Activated CD8-positive, alpha-beta T cell treated with anti-CD3 and anti-CD28 coated beads, Interleukin-2, amount 10 ng/mL, durations not matched to agents 7 days and 5 days (primary cell): ENCODE measurements around the gene TAF7L. TPM values are rescaled to one million over a fixed set of nuclear protein-coding genes. Genes with fewer than 3 reads are reported as not detected.
A peak's percentile ranks its signal among the peaks of the same experiment; 100 is the strongest.
"Not testable (repeated sequence)": the region's sequence is repeated elsewhere in the genome, so short reads cannot be mapped to it uniquely, and the experiment has no call there.

Source experiments
- ATAC-seq: fragments of 150-1000 bp; cut with Tn5 transposase; one replicate; pipeline ENCODE4 v1.10.0; 2021; ENCODE audit warnings: moderate library complexity
- CTCF ChIA-PET: fragments of 350-600 bp; sonication (Branson Sonifier 250); formaldehyde crosslinking; loops from one replicate; lab custom pipeline; 2021; ENCODE audit warnings: antibody characterized with exemption; lab: Charles Lee
- POLR2A ChIA-PET: fragments of 350-600 bp; sonication (Branson Sonifier 250); formaldehyde crosslinking; loops from one replicate; lab custom pipeline; 2021; ENCODE audit warnings: antibody characterized with exemption; lab: Charles Lee
- DNase-seq: peaks from one replicate; pipeline ENCODE4 v3.0.0-alpha.2; 2020
- H3K27ac Mint-ChIP-seq: one replicate; pipeline ENCODE4 v1.8.0; 2021; ENCODE audit warnings: mild to moderate bottlenecking, mixed read lengths
- H3K27me3 Mint-ChIP-seq: one replicate; pipeline ENCODE4 v1.8.0; 2021; ENCODE audit warnings: low read depth, mixed read lengths
- H3K36me3 Mint-ChIP-seq: one replicate; pipeline ENCODE4 v1.8.0; 2021; ENCODE audit warnings: low read depth, mixed read lengths
- H3K4me1 Mint-ChIP-seq: one replicate; pipeline ENCODE4 v1.8.0; 2021; ENCODE audit warnings: low read depth, mixed read lengths
- H3K4me3 Mint-ChIP-seq: one replicate; pipeline ENCODE4 v1.8.0; 2021; ENCODE audit warnings: mild to moderate bottlenecking, mixed read lengths
- H3K9me3 Mint-ChIP-seq: one replicate; pipeline ENCODE4 v1.8.0; 2022; ENCODE audit warnings: mixed read lengths; ENCODE audit not compliant: insufficient read depth
- total RNA-seq, 2 experiments: library from RNA; stranded (reverse); gene quantifications; one replicate each; pipeline ENCODE4 v1.2.3, GENCODE V29; 2021

The TAF7L gene, protein sequence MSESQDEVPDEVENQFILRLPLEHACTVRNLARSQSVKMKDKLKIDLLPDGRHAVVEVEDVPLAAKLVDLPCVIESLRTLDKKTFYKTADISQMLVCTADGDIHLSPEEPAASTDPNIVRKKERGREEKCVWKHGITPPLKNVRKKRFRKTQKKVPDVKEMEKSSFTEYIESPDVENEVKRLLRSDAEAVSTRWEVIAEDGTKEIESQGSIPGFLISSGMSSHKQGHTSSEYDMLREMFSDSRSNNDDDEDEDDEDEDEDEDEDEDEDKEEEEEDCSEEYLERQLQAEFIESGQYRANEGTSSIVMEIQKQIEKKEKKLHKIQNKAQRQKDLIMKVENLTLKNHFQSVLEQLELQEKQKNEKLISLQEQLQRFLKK
- under 1 TPM in 1 of 2 experiments, not detected in 1; 0.13 TPM for total RNA-seq

DNA sequence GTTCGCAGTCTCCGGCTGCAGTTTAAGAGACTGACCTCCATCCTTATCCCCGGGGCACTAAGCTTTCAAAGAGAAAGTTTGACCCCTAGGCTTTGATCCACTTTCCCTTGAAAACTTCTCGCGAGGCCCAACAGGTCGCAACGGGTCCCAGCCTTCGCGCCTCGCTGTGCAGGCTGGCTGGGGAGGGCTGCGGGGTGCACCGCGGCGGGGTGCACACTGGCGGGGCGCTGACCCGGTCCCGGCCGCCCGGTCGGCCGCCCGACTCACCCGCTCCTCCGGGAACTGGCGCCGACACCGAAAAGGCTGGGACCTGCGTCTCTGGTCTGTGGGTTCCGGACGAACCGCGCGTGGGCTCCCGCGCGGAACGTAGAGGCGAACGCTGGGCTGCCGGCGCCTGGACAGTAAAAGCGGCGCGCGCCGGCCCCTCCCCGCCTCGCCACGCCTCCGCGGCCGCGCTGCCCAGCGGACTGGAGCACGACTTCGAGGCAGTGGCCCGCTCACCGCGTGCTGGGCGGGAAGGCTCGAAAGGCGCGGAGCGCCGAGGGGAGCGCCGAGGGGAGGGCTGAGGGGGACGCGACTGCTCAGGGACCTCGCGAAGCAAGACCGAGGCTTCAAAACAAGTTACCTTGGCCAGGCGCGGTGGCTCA lies at the start of gene TAF7L:
Gene TAF7L (minus strand): TSS at position 378 of the 647 bp plus-strand sequence. CDS start 3,791 bp downstream, outside the sequence.
- no peaks in the 10 kb centered on the region for H3K9me3 Mint-ChIP-seq
- ATAC-seq (no peak), DNase-seq (no peak)
- H3K27me3 Mint-ChIP-seq = peaks cover 4% of the 10 kb centered on the region
- no peak within 1 kb of the TSS for H3K27ac Mint-ChIP-seq
- no peaks in the 10 kb centered on the region for H3K36me3 Mint-ChIP-seq
- ChIA-PET CTCF (no interaction called here), POLR2A (no interaction called here)
- no peak within 1 kb of the TSS for H3K4me3 Mint-ChIP-seq
- no peaks in the 10 kb centered on the region for H3K4me1 Mint-ChIP-seq

DNA sequence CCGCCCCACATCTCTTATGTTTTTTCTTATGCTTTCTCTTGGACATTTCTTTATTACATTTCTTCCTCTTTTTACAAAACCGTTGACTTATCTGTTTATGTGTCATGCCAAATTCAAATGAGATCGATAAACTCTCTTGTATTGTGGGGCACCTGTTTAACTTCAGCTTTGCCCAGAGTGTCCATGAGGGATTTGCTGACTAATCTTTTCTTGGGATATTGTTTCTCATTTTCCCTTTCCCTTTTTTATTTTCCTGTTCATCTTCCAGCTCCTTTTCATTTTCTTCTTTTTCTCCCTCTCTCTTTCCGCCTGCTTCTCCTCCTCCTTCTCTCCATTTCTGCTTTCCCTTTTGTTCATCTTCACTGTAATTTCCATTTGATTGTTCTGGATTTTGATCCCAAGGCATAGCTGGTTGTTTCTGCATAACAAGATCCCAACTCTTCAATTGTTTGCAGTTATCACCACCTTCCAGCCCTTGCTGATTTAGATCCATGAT lies 46.7 kb upstream of the TAF7L start:
- Mint-ChIP-seq H3K27me3 (no peaks in the 10 kb centered on the region), H3K4me1 (peaks cover 3% of the 10 kb centered on the region), H3K27ac (peak overlapping the region; percentile 14), H3K4me3 (no peak overlapping the region), H3K9me3 (no peaks in the 10 kb centered on the region), H3K36me3 (peaks cover 4% of the 10 kb centered on the region)
- DNase-seq = no peak
- ChIA-PET CTCF (no interaction called here), POLR2A (no interaction called here)
- no peak for ATAC-seq

DNA sequence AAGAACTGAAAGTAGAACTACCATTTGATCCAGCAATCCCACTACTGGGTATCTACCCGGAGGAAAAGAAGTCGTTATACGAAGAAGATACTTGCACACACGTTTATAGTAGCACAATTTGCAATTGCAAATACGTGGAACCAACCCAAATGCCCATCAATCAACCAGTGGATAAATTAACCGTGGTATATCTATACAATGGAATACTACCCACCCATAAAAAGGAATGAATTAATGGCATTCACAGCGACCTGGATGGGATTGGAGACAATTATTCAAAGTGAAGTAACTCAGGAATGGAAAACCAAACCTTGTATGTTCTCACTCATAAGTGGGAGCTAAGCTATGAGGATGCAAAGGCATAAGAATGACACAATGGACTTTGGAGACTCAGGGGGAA lies 43.2 kb upstream of the TAF7L start:
- H3K27me3 Mint-ChIP-seq, H3K9me3 Mint-ChIP-seq, POLR2A ChIA-PET, H3K27ac Mint-ChIP-seq, H3K4me3 Mint-ChIP-seq, CTCF ChIA-PET, ATAC-seq, H3K4me1 Mint-ChIP-seq, H3K36me3 Mint-ChIP-seq, DNase-seq: not testable (repeated sequence)

DNA sequence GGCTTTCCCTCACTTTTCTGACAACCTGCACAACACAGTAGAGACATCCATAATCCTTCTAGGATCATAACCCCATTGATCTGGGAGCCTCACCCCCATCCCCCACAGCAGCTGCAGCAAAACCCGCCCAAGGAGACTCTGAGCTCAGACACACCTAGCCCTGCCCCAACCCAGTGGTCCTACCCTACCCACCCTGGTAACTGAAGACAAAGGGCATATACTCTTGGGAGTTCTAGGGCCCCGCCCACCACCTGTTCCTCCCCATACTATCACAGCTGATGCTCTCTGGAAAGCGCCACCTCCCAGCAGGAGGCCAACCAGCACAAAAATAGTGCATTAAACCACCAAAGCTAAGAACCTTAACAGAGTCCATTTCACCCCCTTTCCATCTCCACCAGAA lies 35.5 kb upstream of the TAF7L start:
- H3K27ac Mint-ChIP-seq, ATAC-seq, H3K36me3 Mint-ChIP-seq, POLR2A ChIA-PET, H3K4me3 Mint-ChIP-seq, H3K4me1 Mint-ChIP-seq, DNase-seq, H3K27me3 Mint-ChIP-seq, CTCF ChIA-PET, H3K9me3 Mint-ChIP-seq: not testable (repeated sequence)

DNA sequence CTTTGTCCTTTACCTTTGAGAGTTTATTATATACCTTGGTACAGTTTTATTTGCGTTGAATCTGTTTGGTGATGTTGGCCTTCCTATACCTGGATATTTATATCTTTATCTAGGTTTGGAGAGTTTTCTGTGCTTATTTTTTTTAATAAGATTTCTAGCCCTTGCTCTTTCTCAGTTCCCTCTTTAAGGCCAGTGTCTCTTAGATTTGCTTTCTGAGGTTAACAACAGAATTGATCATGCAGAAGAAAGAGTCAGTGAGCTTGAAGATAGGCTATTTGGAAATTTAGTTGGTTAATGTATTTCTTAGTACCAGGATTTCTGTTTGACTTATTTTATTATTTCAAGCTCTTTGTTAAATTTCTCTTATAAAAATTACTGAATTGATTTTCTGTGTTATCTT lies 12.7 kb upstream of the TAF7L start:
- H3K27me3 Mint-ChIP-seq = no peaks in the 10 kb centered on the region
- DNase-seq = no peak
- no peak overlapping the region for H3K4me3 Mint-ChIP-seq
- no peaks in the 10 kb centered on the region for H3K4me1 Mint-ChIP-seq
- ATAC-seq = no peak
- H3K36me3 Mint-ChIP-seq = no peaks in the 10 kb centered on the region
- CTCF ChIA-PET = no interaction called here
- POLR2A ChIA-PET = no interaction called here
- no peaks in the 10 kb centered on the region for H3K9me3 Mint-ChIP-seq
- H3K27ac Mint-ChIP-seq = no peak overlapping the region

DNA sequence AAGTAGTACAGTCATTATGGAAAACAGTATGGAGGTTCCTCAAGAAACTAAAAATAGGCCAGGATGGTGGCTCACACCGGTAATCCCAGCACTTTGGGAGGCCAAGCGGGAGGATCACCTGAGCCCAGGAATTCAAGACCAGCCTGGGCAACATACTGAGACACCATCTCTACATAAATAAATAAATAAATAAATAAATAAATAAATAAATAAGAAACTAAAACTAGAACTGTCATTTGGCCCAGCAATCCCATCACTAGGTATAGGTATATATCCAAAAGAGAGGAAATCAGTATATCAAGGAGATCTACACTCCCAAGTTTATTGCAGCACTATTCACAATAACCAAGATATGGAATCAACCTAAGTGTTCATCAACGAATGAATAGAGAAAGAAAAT lies 4.5 kb upstream of the TAF7L start:
- H3K9me3 Mint-ChIP-seq, H3K4me1 Mint-ChIP-seq, CTCF ChIA-PET: not testable (repeated sequence)

DNA sequence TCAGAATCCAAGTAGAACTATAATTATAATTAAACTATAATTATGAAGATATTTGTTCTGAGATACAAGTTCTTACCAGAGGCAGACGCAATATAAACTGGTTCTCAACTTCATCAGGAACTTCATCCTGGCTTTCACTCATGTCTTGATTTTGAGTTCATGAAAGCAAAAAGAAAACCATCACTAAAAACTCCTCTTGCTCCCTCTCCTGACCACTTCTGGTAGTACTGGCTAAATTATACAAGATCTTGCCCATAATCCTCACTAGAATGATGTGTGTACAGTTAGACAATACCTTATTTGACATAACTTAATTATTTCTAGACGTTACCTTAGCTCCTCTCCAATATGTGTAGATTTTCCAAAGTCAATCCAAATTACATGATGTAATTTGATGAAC lies 3.7 kb downstream of the TAF7L start:
- ChIA-PET CTCF (interaction anchor here (1.1 kb wide), 1 partner anchor 58 kb away, joined by 3 read pairs; no protein-coding TSS in a partner anchor), POLR2A (no interaction called here)
- Mint-ChIP-seq H3K36me3 (no peaks in the 10 kb centered on the region), H3K4me3 (no peak overlapping the region), H3K9me3 (no peaks in the 10 kb centered on the region), H3K27ac (no peak overlapping the region), H3K4me1 (no peaks in the 10 kb centered on the region), H3K27me3 (peaks cover 1% of the 10 kb centered on the region)
- ATAC-seq = no peak
- DNase-seq = peak; percentile 20

More for the DNA sequence above, 4.5 kb upstream of the TAF7L start:
- H3K4me3 Mint-ChIP-seq, H3K36me3 Mint-ChIP-seq, DNase-seq, H3K27ac Mint-ChIP-seq, ATAC-seq, H3K27me3 Mint-ChIP-seq: not testable (repeated sequence)
- POLR2A ChIA-PET = interaction anchor here (0.6 kb wide), 1 partner anchor 61 kb away, joined by 3 read pairs; no protein-coding TSS in a partner anchor

DNA sequence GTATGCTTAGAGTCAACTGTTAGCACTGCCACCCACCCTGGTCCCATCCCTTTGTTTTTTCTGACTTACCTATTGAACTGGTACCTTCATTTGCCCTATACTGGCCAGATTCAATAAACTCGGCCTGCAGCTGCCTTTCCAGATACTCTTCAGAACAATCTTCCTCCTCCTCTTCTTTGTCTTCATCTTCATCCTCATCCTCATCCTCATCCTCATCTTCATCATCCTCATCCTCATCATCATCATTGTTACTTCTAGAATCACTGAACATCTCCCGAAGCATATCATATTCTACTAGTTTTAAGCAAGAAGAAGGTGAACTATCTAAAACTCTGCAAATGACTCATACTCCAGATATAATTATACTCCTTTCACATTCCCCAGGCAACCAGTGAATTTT lies 14.9 kb downstream of the TAF7L start:
- no peak for DNase-seq
- no peak overlapping the region for H3K27ac Mint-ChIP-seq
- H3K9me3 Mint-ChIP-seq = no peaks in the 10 kb centered on the region
- H3K27me3 Mint-ChIP-seq = no peaks in the 10 kb centered on the region
- ChIA-PET CTCF (no interaction called here), POLR2A (no interaction called here)
- ATAC-seq = no peak
- H3K4me3 Mint-ChIP-seq = no peak overlapping the region
- H3K4me1 Mint-ChIP-seq = no peaks in the 10 kb centered on the region
- no peaks in the 10 kb centered on the region for H3K36me3 Mint-ChIP-seq

DNA sequence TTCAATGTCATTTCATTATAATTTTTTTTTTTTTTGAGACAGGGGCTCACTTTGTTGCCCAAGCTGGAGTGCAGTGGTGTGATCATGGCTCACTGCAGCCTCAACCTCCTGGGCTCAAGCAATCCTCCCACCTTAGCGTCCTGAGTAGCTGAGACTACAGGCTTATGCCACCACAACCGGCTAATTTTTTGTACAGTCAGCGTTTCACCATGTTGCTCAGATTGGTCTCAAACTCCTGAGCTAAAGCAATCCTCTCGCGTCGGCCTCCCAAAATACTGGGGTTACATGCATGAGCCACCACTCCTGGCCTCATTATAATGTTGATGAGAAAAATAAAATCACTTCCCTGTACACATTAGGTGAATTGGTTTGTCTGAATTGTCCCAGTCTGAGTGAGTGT lies 16.9 kb downstream of the TAF7L start:
- CTCF ChIA-PET = no interaction called here
- ATAC-seq = no peak

DNA sequence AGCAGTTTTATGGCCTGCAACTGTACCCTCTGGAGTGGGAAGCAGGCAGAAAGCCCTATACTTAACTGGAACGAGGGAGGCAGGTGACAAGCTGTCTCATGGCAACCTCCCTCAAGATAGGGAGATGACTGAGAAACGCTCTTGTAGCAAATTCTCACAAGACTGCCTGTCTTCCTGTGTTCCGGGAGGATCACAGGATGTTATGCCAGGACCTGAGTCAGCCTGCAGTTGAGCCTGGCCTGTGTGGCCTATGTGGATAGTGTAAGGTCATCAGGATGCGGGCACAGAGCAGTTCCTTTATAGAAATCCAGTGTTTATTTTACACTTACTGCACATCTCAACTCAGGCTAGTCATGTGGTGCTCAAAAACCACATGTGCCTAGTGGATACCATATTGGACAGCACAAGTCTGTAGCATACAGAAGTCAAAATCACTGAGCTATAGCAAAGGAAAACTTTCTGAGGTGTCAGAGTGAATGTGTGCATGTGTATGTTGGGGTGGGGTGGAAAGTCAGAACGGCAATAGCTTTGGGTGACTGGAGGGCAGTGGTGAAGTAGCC lies 25.2 kb downstream of the TAF7L start:
- H3K4me1 Mint-ChIP-seq = no peaks in the 10 kb centered on the region
- H3K36me3 Mint-ChIP-seq = no peaks in the 10 kb centered on the region
- no peak overlapping the region for H3K27ac Mint-ChIP-seq
- H3K9me3 Mint-ChIP-seq = no peaks in the 10 kb centered on the region
- ATAC-seq = no peak
- CTCF ChIA-PET = no interaction called here
- no peak for DNase-seq
- H3K27me3 Mint-ChIP-seq = no peaks in the 10 kb centered on the region
- no peak overlapping the region for H3K4me3 Mint-ChIP-seq
- POLR2A ChIA-PET = interaction anchor here (0.6 kb wide), 1 partner anchor 1958 kb away, joined by 3 read pairs; no protein-coding TSS in a partner anchor

More for the DNA sequence above, 16.9 kb downstream of the TAF7L start:
- Mint-ChIP-seq H3K4me1 (no peaks in the 10 kb centered on the region), H3K4me3 (no peak overlapping the region), H3K36me3 (no peaks in the 10 kb centered on the region), H3K27me3 (no peaks in the 10 kb centered on the region), H3K27ac (no peak overlapping the region), H3K9me3 (no peaks in the 10 kb centered on the region)
- DNase-seq = no peak
- POLR2A ChIA-PET = no interaction called here

DNA sequence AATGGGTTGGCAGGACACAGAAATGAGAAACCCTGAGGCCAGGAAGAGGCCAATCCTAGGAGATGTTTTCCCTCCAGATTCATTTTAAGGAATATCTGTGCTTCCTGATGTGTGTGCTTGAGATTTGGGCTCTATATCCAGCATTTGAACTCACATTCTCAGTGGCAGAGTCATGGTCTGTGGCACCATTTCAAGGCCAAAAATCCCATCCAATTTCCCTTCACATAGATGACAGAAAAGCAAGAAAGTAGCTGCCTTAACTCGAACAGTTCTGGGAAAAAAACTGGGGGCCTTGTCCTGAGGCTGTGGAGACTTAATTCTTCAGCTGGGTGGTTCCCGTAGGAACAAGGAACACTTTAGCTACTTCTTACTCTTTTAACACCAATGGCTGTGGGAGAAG lies 27.4 kb downstream of the TAF7L start:
- CTCF ChIA-PET = no interaction called here
- no peaks in the 10 kb centered on the region for H3K27me3 Mint-ChIP-seq
- POLR2A ChIA-PET = no interaction called here
- ATAC-seq (no peak), DNase-seq (no peak)
- no peaks in the 10 kb centered on the region for H3K36me3 Mint-ChIP-seq
- no peaks in the 10 kb centered on the region for H3K9me3 Mint-ChIP-seq
- H3K4me1 Mint-ChIP-seq = peaks cover 3% of the 10 kb centered on the region
- no peak overlapping the region for H3K27ac Mint-ChIP-seq
- no peak overlapping the region for H3K4me3 Mint-ChIP-seq

DNA sequence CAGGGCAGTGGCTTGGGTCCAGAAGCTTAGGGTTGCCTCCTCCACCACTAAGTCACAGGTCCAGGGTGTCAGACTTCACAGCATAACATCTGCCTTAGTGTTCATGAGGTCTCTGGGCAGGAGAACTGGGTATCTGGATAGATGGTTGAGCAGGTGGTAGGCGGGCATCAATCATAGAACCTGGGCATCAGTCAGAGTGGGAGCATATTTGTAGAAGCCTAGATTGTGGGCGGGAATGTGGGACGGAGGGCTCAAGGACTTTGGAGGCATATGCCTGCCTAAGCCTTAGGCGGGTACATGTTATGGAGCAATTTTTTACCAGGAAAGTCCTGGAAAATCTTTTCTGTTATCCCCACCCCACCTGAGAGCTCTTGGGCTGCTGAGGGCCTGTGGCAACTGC lies 28.5 kb downstream of the TAF7L start:
- CTCF ChIA-PET = no interaction called here
- no peak for DNase-seq
- no peak overlapping the region for H3K27ac Mint-ChIP-seq
- H3K27me3 Mint-ChIP-seq = no peaks in the 10 kb centered on the region
- no peak for ATAC-seq
- POLR2A ChIA-PET = no interaction called here
- no peaks in the 10 kb centered on the region for H3K9me3 Mint-ChIP-seq
- no peaks in the 10 kb centered on the region for H3K36me3 Mint-ChIP-seq
- peaks cover 15% of the 10 kb centered on the region for H3K4me1 Mint-ChIP-seq
- H3K4me3 Mint-ChIP-seq = no peak overlapping the region
